Measurements from ENCODE around the gene RPL36AL.

RPL36AL gene

GRCh38 chr14:49582113-49582977, 38.1 kb downstream of the RPL36AL start:
- no peak for DNase-seq (ENCODE audit: low read depth in 4 of 4, low spot score in 1 of 4)

GRCh38 chr14:49581209-49582112, 39.0 kb downstream of the RPL36AL start:
- DNase-seq (ENCODE audit: low read depth in 4 of 4, low spot score in 1 of 4) = no peak

GRCh38 chr14:49579841-49580240, 40.6 kb downstream of the RPL36AL start:
- no peak for DNase-seq (ENCODE audit: low read depth in 4 of 4, low spot score in 1 of 4)

GRCh38 chr14:49578141-49578540, 42.3 kb downstream of the RPL36AL start:
- no peak for DNase-seq (ENCODE audit: low read depth in 4 of 4, low spot score in 1 of 4)

GRCh38 chr14:49574038-49574437, 46.4 kb downstream of the RPL36AL start:
- no peak for DNase-seq (ENCODE audit: low read depth in 4 of 4, low spot score in 1 of 4)

GRCh38 chr14:49569281-49569680, 51.1 kb downstream of the RPL36AL start:
- no peak for DNase-seq (ENCODE audit: low read depth in 4 of 4, low spot score in 1 of 4)
